Measurements from ENCODE around the gene SELPLG.

The SELPLG gene

GRCh38 chr12:108649669-108650068 is 16.0 kb upstream of the SELPLG start:
- Histone ChIP-seq H4K20me1 (ENCODE audit: insufficient read depth, low read length) (no peaks in the 10 kb centered on the region), H3K27me3 (replicated peaks; ENCODE audit: insufficient read depth, low read length) (no peaks in the 10 kb centered on the region), H3K79me2 (ENCODE audit: low read length) (peaks cover 47% of the 10 kb centered on the region), H2AFZ (ENCODE audit: low read length) (no peak overlapping the region), H3K9ac (ENCODE audit: low read length) (no peak overlapping the region), H3K36me3 (replicated peaks; ENCODE audit: insufficient read depth, low read length) (peaks cover 9% of the 10 kb centered on the region), H3K4me2 (ENCODE audit: low read depth, low read length) (no peak overlapping the region), H3F3A (ENCODE audit: insufficient read depth, low read length) (peaks cover 8% of the 10 kb centered on the region; the same call in 1 of the 2 replicates), H3K27ac (ENCODE audit: low read length) (no peak overlapping the region), H3K4me1 (ENCODE audit: low read length) (no peaks in the 10 kb centered on the region), H3K9me3 (replicated peaks; ENCODE audit: insufficient read depth, low read length) (no peaks in the 10 kb centered on the region), H3K9me2 (replicated peaks; ENCODE audit: insufficient read depth, low read length) (no peaks in the 10 kb centered on the region), H3K4me3 (ENCODE audit: low read length) (no peak overlapping the region)
- TF ChIP-seq CTCF (IDR thresholded peaks at IDR 0.05; ENCODE audit: low read length) (no peak), EZH2phosphoT487 (IDR thresholded peaks at IDR 0.05; ENCODE audit: low read length) (no peak), EZH2 (optimal IDR thresholded peaks at IDR 0.05; ENCODE audit: low read depth, low read length) (no peak)
- no peak for DNase-seq

GRCh38 chr12:108649126-108649525 is 15.4 kb upstream of the SELPLG start:
- H4K20me1 ChIP-seq (ENCODE audit: insufficient read depth, low read length): no peaks in the 10 kb centered on the region
- H3K4me3 ChIP-seq (ENCODE audit: low read length): no peak overlapping the region
- no peaks in the 10 kb centered on the region for H3K9me2 ChIP-seq (replicated peaks; ENCODE audit: insufficient read depth, low read length)
- no peak for TF ChIP-seq CTCF (IDR thresholded peaks at IDR 0.05; ENCODE audit: low read length)
- no peak for TF ChIP-seq EZH2phosphoT487 (IDR thresholded peaks at IDR 0.05; ENCODE audit: low read length)
- TF ChIP-seq EZH2 (optimal IDR thresholded peaks at IDR 0.05; ENCODE audit: low read depth, low read length): no peak
- no peaks in the 10 kb centered on the region for H3K27me3 ChIP-seq (replicated peaks; ENCODE audit: insufficient read depth, low read length)
- no peak overlapping the region for H3K4me2 ChIP-seq (ENCODE audit: low read depth, low read length)
- H3K4me1 ChIP-seq (ENCODE audit: low read length): 0 out of 2 replicates have a peak, but pooled peaks cover under 1% of the 10 kb centered on the region
- no peaks in the 10 kb centered on the region for H3K9me3 ChIP-seq (replicated peaks; ENCODE audit: insufficient read depth, low read length)
- H3K9ac ChIP-seq (ENCODE audit: low read length): no peak overlapping the region
- peaks cover 8% of the 10 kb centered on the region; the same call in 1 of the 2 replicates for H3F3A ChIP-seq (ENCODE audit: insufficient read depth, low read length)
- DNase-seq: no peak
- peaks cover 9% of the 10 kb centered on the region for H3K36me3 ChIP-seq (replicated peaks; ENCODE audit: insufficient read depth, low read length)
- H3K79me2 ChIP-seq (ENCODE audit: low read length): peaks cover 53% of the 10 kb centered on the region
- H2AFZ ChIP-seq (ENCODE audit: low read length): no peak overlapping the region
- H3K27ac ChIP-seq (ENCODE audit: low read length): no peak overlapping the region

GRCh38 chr12:108648371-108648770 is 14.7 kb upstream of the SELPLG start:
- no peaks in the 10 kb centered on the region for H4K20me1 ChIP-seq (ENCODE audit: insufficient read depth, low read length)
- no peaks in the 10 kb centered on the region for H3K9me2 ChIP-seq (replicated peaks; ENCODE audit: insufficient read depth, low read length)
- no peak overlapping the region for H3K4me3 ChIP-seq (ENCODE audit: low read length)
- H3K4me2 ChIP-seq (ENCODE audit: low read depth, low read length): no peak overlapping the region
- H3F3A ChIP-seq (ENCODE audit: insufficient read depth, low read length): peaks cover 11% of the 10 kb centered on the region
- DNase-seq: no peak
- H3K9ac ChIP-seq (ENCODE audit: low read length): no peak overlapping the region
- H3K27ac ChIP-seq (ENCODE audit: low read length): no peak overlapping the region
- peaks cover 9% of the 10 kb centered on the region for H3K36me3 ChIP-seq (replicated peaks; ENCODE audit: insufficient read depth, low read length)
- no peak overlapping the region for H2AFZ ChIP-seq (ENCODE audit: low read length)
- no peaks in the 10 kb centered on the region for H3K27me3 ChIP-seq (replicated peaks; ENCODE audit: insufficient read depth, low read length)
- no peaks in the 10 kb centered on the region for H3K9me3 ChIP-seq (replicated peaks; ENCODE audit: insufficient read depth, low read length)
- H3K79me2 ChIP-seq (ENCODE audit: low read length): peaks cover 55% of the 10 kb centered on the region
- H3K4me1 ChIP-seq (ENCODE audit: low read length): peaks cover 8% of the 10 kb centered on the region
- TF ChIP-seq CTCF (IDR thresholded peaks at IDR 0.05; ENCODE audit: low read length) (no peak), EZH2 (optimal IDR thresholded peaks at IDR 0.05; ENCODE audit: low read depth, low read length) (no peak), EZH2phosphoT487 (IDR thresholded peaks at IDR 0.05; ENCODE audit: low read length) (no peak)
